DND-41 (cell line): ENCODE measurements around the gene MIS18A.

ENCODE experiments used
- CTCF ChIP-seq: IDR thresholded peaks from 2 replicates; pipeline ENCODE4 v1.5.1; 2012; ENCODE audit warnings: borderline replicate concordance, low read length, moderate library complexity, mild to moderate bottlenecking; ENCODE audit not compliant: poor library complexity, severe bottlenecking; ENCODE audit errors: extremely low read depth
- EZH2 ChIP-seq: IDR thresholded peaks from 3 replicates; pipeline ENCODE4 v1.6.1; 2012; ENCODE audit warnings: borderline replicate concordance, low read depth, mild to moderate bottlenecking, moderate library complexity, low read length, inconsistent platforms; ENCODE audit not compliant: severe bottlenecking

- TF ChIP-seq CTCF: no peak
- TF ChIP-seq EZH2: no peak
Measured at GRCh38 chr21:32303385-32303784, 24.5 kb upstream of the MIS18A start.
